ENCODE measurements around the gene BMP6.

BMP6 gene

DNA sequence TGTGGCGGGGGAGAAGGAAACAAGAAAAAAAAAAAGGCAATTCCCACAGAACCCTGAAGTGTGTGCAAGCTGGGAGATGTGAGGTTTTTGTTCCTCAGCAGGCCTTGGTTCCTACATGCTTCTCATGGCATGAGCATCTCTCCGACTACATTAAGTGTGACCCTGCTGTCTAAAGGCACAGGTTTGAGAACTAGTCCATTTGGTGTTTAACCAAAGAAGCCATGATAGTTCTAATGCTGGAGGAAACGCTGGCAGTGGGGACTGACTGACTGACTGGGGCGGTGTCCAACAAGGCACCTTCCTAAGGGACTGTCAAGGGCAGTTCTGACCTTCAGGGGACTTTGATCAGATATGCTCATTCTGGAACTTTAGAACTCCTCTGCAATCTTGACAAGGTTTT, 180.8 kb downstream of the BMP6 start:
- TF ChIP-seq, protein P1, sequence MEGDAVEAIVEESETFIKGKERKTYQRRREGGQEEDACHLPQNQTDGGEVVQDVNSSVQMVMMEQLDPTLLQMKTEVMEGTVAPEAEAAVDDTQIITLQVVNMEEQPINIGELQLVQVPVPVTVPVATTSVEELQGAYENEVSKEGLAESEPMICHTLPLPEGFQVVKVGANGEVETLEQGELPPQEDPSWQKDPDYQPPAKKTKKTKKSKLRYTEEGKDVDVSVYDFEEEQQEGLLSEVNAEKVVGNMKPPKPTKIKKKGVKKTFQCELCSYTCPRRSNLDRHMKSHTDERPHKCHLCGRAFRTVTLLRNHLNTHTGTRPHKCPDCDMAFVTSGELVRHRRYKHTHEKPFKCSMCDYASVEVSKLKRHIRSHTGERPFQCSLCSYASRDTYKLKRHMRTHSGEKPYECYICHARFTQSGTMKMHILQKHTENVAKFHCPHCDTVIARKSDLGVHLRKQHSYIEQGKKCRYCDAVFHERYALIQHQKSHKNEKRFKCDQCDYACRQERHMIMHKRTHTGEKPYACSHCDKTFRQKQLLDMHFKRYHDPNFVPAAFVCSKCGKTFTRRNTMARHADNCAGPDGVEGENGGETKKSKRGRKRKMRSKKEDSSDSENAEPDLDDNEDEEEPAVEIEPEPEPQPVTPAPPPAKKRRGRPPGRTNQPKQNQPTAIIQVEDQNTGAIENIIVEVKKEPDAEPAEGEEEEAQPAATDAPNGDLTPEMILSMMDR (IDR thresholded peaks at IDR 0.05): no peak
- Histone ChIP-seq H3K9me3 (no peaks in the 10 kb centered on the region), H3K36me3 (peaks cover 12% of the 10 kb centered on the region), H3K4me1 (ENCODE audit: control insufficient read depth in 1 of 2, insufficient read depth in 1 of 2, low read depth in 1 of 2, low read length in 1 of 2) (peaks cover 9 to 14% of the 10 kb centered on the region in 2 experiments), H3K27ac (no peak overlapping the region), H3K27me3 (peaks cover 27% of the 10 kb centered on the region), H3K4me3 (ENCODE audit: low read depth in 1 of 2, low read length in 1 of 2) (no peak overlapping the region)

DNA sequence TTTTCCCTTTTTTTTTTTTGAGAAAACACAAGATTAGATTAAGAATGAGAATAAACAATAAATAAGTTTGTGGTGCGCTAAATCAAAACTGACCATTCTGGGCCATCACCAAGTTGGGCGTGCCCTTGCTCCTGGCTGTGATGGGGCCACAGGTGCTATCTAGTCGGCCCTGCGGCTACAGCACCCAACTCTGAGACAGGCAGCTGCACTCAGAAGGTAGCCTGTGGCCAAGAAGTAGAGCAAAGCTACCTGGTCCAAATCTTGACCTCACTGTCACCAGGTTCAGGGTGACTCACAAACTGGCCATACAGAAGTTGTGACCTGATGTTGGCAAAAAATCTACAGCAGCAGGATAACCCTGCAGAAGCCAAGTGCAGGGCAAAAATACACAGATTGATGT, 181.3 kb downstream of the BMP6 start:
- peaks cover 9 to 14% of the 10 kb centered on the region in 2 experiments for H3K4me1 ChIP-seq (ENCODE audit: control insufficient read depth in 1 of 2, insufficient read depth in 1 of 2, low read depth in 1 of 2, low read length in 1 of 2)
- TF ChIP-seq, protein P1 (IDR thresholded peaks at IDR 0.05): no peak
- H3K4me3 ChIP-seq (ENCODE audit: low read depth in 1 of 2, low read length in 1 of 2): no peak overlapping the region
- peaks cover 10% of the 10 kb centered on the region for H3K36me3 ChIP-seq
- no peaks in the 10 kb centered on the region for H3K9me3 ChIP-seq
- H3K27ac ChIP-seq: no peak overlapping the region
- H3K27me3 ChIP-seq: peaks cover 31% of the 10 kb centered on the region

DNA sequence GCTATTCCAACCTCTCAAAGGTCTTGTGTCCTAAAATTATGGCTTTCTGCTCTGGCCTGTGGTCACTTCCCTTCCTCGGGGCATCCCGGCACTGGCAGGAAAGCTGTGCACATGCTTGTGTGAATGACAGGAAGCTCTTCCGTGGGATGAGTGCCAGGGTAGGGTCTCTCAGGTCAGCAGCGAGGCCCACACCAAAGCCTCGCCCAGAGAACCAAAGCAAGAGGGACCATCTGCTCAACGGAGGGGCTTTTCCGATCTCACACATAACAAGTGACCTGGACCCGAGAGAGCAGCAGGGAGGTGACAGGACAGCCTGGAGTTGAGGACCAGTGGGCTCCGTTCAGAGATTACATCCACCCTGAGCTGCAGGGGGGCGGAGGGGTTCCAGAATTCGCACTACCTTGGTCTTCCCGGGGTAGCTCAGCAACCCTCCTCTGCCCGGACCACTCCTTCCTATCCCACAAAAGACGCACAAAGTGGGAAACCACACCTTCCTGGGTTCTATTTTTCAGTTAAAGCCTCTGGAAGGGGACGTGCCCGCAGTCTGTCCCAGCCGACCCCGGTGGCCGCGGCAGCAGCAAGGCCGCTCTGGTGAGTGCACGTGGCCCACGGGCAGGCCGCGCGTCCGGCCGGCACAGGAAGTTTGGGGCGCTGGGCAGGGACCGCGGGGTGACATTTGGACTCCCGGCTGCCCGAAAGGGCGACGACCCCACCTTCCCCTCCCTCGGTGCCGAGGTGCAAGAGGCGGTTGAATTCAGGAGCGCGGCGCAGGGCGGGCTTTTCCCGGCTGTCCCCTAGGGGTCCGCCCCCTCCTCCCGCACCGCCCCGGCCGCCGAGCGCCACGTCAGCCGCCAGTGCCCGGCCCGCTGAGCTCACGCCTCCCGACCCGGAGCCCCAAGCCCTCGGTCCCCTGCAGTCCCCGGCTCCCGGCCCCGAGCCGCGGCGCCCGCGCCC, 183.7 kb downstream of the BMP6 start:
- TF ChIP-seq, protein P1 (IDR thresholded peaks at IDR 0.05): no peak
- Histone ChIP-seq H3K27me3 (peaks cover 53% of the 10 kb centered on the region), H3K4me1 (ENCODE audit: control insufficient read depth in 1 of 2, insufficient read depth in 1 of 2, low read depth in 1 of 2, low read length in 1 of 2) (peaks cover 9 to 14% of the 10 kb centered on the region in 2 experiments), H3K36me3 (no peaks in the 10 kb centered on the region), H3K4me3 (ENCODE audit: low read depth in 1 of 2, low read length in 1 of 2) (peak overlapping the region; percentile 58 to 69), H3K9me3 (no peaks in the 10 kb centered on the region), H3K27ac (no peak overlapping the region)

DNA sequence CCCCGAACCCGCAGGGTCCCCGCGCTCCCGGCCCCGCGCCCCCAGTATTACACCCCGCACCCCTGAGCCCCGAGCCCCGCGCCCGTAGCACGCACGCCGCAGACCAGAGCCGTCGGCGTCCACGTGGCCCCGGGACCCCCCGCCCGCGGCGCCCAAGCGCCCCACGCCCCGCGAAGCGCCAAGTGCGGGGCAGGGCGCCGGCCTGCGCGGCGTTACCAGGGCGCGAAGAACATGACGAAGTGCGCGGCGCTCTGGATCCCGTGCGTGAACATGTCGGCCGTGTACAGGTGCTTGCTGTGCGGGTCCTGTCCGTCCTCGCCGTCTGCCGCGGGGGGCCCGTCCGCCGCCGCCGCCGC, 184.4 kb downstream of the BMP6 start:
- TF ChIP-seq, protein P1 (IDR thresholded peaks at IDR 0.05): no peak
- H3K4me1 ChIP-seq (ENCODE audit: control insufficient read depth in 1 of 2, insufficient read depth in 1 of 2, low read depth in 1 of 2, low read length in 1 of 2): peaks cover 9 to 14% of the 10 kb centered on the region in 2 experiments
- H3K9me3 ChIP-seq: no peaks in the 10 kb centered on the region
- H3K36me3 ChIP-seq: no peaks in the 10 kb centered on the region
- H3K4me3 ChIP-seq (ENCODE audit: low read depth in 1 of 2, low read length in 1 of 2): peak overlapping the region; percentile 50 to 69
- H3K27ac ChIP-seq: no peak overlapping the region
- H3K27me3 ChIP-seq: peaks cover 60% of the 10 kb centered on the region

DNA sequence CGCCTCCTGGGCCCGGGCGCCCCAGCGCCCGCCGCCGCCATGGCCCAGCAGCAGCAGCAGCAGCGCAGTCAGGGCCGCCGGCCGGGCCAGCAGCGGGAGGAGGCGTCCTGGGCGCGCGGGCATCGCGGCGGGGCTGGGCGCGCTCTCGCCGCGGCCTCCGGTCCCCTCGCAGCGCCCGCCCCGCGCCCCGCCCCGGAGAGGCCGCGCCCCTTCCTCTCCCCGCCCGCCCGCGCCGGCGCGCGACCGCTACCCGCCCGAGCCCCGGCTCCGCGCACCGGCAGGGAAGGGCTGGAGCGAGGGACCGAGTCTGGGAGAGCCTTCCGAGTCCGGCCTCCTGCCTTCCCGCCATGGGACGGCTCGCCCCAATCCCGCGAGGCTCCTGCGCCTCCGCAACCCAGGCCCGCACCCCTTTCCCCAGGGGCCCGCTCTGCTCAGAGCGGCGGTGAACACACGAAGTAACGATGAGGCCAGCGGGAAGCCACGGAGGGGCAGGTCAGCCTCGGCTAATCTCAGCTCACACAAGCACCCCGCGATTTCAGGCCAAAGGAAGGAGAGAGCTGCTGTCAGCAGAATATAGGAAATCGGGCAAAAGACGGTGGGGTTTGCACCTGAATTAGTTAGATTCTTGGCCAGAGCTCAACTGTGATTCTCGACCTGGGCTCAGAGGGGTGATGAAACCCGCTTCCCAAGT, 184.9 kb downstream of the BMP6 start, which contains the start of gene TXNDC5:
Gene TXNDC5 (minus strand): TSS at position 135 of the 691 bp plus-strand sequence. CDS start 12 bp downstream, at position 123.
- H3K4me1 ChIP-seq (ENCODE audit: control insufficient read depth in 1 of 2, insufficient read depth in 1 of 2, low read depth in 1 of 2, low read length in 1 of 2): peaks cover 9 to 14% of the 10 kb centered on the region in 2 experiments
- no peaks in the 10 kb centered on the region for H3K9me3 ChIP-seq
- H3K36me3 ChIP-seq: no peaks in the 10 kb centered on the region
- no peak within 1 kb of the TSS for H3K27ac ChIP-seq
- TF ChIP-seq, protein P1 (IDR thresholded peaks at IDR 0.05): no peak
- H3K27me3 ChIP-seq: peaks cover 63% of the 10 kb centered on the region
- peak within 1 kb of the TSS; percentile 58 to 69 for H3K4me3 ChIP-seq (ENCODE audit: low read depth in 1 of 2, low read length in 1 of 2)
